ENCODE results near the gene RPS25.

DNA sequence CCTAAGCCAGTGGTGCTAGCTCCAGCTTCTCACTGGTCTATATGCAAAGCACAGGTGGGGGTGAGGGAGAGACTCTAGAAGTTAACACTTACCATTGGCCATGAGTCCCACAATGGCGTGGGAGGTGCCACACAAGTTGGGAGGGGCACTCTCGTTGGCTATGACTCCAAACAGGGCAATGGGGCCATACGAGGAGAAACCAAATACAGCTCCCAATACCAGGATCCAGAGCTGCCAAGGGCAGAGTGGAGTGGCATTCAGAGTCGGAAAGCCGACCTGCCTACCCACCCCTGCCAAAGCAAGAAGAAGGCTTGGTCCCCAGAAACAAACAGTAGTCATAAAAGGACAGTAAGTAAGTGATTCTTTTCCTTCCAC, 6.9 kb upstream of the RPS25 start:
- TF ChIP-seq CTCF (IDR thresholded peaks at IDR 0.05; ENCODE audit: insufficient read depth, low read length) (no peak), SPI1 (IDR thresholded peaks at IDR 0.05; ENCODE audit: borderline replicate concordance, low read depth) (no peak), POLR2AphosphoS5 (IDR thresholded peaks at IDR 0.05; ENCODE audit: low read depth) (no peak)
- TF ChIP-seq, protein P1, sequence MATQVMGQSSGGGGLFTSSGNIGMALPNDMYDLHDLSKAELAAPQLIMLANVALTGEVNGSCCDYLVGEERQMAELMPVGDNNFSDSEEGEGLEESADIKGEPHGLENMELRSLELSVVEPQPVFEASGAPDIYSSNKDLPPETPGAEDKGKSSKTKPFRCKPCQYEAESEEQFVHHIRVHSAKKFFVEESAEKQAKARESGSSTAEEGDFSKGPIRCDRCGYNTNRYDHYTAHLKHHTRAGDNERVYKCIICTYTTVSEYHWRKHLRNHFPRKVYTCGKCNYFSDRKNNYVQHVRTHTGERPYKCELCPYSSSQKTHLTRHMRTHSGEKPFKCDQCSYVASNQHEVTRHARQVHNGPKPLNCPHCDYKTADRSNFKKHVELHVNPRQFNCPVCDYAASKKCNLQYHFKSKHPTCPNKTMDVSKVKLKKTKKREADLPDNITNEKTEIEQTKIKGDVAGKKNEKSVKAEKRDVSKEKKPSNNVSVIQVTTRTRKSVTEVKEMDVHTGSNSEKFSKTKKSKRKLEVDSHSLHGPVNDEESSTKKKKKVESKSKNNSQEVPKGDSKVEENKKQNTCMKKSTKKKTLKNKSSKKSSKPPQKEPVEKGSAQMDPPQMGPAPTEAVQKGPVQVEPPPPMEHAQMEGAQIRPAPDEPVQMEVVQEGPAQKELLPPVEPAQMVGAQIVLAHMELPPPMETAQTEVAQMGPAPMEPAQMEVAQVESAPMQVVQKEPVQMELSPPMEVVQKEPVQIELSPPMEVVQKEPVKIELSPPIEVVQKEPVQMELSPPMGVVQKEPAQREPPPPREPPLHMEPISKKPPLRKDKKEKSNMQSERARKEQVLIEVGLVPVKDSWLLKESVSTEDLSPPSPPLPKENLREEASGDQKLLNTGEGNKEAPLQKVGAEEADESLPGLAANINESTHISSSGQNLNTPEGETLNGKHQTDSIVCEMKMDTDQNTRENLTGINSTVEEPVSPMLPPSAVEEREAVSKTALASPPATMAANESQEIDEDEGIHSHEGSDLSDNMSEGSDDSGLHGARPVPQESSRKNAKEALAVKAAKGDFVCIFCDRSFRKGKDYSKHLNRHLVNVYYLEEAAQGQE (IDR thresholded peaks at IDR 0.05; ENCODE audit: insufficient replicate concordance, low read depth) = no peak
